Tibial artery (tissue), 4 donors: ENCODE data around the gene ACTR5.
"Not testable (repeated sequence)": the region's sequence is repeated elsewhere in the genome, so short reads cannot be mapped to it uniquely, and the experiment has no call there.

ENCODE experiments used
- DNase-seq, 2 donors: peaks; one replicate each; pipeline ENCODE4 v3.0.0-alpha.2; 2019
- H3K27ac ChIP-seq, 2 donors: fragments of 200-600 bp; sonication (generic) in 1 of 2; 1 replicate in 1 of 2; 2 replicates in 1 of 2; pipeline ENCODE4 v1.5.1; 2018 to 2019; ENCODE audit warnings: mild to moderate bottlenecking in 1 of 2
- H3K27me3 ChIP-seq, 2 donors: fragments of 200-600 bp; sonication (generic) in 1 of 2; one replicate each; pipeline versions ENCODE4 v1.5.1 to v1.6.0; 2016 to 2019
- H3K36me3 ChIP-seq, 3 donors: fragments of 200-600 bp; sonication (generic) in 2 of 3; one replicate each; pipeline ENCODE4 v1.5.1; 2016 to 2019; ENCODE audit warnings: mild to moderate bottlenecking in 2 of 3
- H3K4me1 ChIP-seq, 4 donors: fragments of 200-600 bp; sonication (generic) in 2 of 4; 1 replicate in 3 of 4; 2 replicates in 1 of 4; pipeline ENCODE4 v1.5.1; 2016 to 2019
- H3K4me3 ChIP-seq, 2 donors: fragments of 200-600 bp; sonication (generic) in 1 of 2; 1 replicate in 1 of 2; 2 replicates in 1 of 2; pipeline ENCODE4 v1.5.1; 2018 to 2019; ENCODE audit warnings: mild to moderate bottlenecking in 2 of 2
- H3K9me3 ChIP-seq, 3 donors: fragments of 200-600 bp; sonication (generic) in 1 of 3; one replicate each; pipeline ENCODE4 v1.5.1; 2016 to 2019
- intact Hi-C: fragments of 100-400 bp; cut with DNase I; formaldehyde crosslinking; loops from one replicate; pipeline ENCODE4 v1.15.0; 2023; ENCODE audit warnings: low total_unique reads
- TF ChIP-seq, protein P1 (sequence below), 2 experiments: fragments of 200-600 bp in 1 of 2; fragments of 450-650 bp in 1 of 2; IDR thresholded peaks; one replicate each; pipeline ENCODE4 v1.5.1; 2017 to 2019; ENCODE audit warnings: antibody characterized with exemption in 2 of 2, mild to moderate bottlenecking in 1 of 2, moderate library complexity in 1 of 2

The ACTR5 gene

DNA sequence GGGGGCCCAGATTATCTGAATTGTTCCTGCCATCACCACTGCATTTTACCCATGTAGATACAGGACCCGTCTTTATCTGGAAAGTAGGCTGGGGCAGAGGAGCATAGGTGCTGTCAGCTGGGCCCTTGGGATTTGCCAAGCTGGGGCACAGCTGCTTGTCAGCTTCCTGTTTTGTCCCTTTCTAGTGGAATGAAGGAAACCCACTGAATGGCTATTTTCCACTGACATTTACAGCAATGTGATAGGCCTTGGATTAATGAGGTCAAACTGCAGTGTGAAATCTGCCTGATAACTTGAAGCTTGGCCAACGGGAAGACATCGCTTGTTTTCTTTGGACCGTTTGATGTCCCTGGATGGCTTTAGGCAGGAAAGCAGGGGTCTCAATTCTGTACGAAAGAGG lies 63.9 kb downstream of the ACTR5 start:
- no peak for DNase-seq
- no peak overlapping the region for H3K4me3 ChIP-seq
- H3K27me3 ChIP-seq = peaks cover 0 to 23% of the 10 kb centered on the region in 2 donors
- TF ChIP-seq, protein P1, sequence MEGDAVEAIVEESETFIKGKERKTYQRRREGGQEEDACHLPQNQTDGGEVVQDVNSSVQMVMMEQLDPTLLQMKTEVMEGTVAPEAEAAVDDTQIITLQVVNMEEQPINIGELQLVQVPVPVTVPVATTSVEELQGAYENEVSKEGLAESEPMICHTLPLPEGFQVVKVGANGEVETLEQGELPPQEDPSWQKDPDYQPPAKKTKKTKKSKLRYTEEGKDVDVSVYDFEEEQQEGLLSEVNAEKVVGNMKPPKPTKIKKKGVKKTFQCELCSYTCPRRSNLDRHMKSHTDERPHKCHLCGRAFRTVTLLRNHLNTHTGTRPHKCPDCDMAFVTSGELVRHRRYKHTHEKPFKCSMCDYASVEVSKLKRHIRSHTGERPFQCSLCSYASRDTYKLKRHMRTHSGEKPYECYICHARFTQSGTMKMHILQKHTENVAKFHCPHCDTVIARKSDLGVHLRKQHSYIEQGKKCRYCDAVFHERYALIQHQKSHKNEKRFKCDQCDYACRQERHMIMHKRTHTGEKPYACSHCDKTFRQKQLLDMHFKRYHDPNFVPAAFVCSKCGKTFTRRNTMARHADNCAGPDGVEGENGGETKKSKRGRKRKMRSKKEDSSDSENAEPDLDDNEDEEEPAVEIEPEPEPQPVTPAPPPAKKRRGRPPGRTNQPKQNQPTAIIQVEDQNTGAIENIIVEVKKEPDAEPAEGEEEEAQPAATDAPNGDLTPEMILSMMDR (IDR thresholded peaks at IDR 0.05) = no peak
- intact Hi-C loops = no loop called here
- no peaks in the 10 kb centered on the region for H3K9me3 ChIP-seq
- H3K4me1 ChIP-seq = peaks cover 0 to 2% (median under 1%) of the 10 kb centered on the region in 4 donors
- H3K27ac ChIP-seq = no peak overlapping the region
- H3K36me3 ChIP-seq = no peaks in the 10 kb centered on the region

DNA sequence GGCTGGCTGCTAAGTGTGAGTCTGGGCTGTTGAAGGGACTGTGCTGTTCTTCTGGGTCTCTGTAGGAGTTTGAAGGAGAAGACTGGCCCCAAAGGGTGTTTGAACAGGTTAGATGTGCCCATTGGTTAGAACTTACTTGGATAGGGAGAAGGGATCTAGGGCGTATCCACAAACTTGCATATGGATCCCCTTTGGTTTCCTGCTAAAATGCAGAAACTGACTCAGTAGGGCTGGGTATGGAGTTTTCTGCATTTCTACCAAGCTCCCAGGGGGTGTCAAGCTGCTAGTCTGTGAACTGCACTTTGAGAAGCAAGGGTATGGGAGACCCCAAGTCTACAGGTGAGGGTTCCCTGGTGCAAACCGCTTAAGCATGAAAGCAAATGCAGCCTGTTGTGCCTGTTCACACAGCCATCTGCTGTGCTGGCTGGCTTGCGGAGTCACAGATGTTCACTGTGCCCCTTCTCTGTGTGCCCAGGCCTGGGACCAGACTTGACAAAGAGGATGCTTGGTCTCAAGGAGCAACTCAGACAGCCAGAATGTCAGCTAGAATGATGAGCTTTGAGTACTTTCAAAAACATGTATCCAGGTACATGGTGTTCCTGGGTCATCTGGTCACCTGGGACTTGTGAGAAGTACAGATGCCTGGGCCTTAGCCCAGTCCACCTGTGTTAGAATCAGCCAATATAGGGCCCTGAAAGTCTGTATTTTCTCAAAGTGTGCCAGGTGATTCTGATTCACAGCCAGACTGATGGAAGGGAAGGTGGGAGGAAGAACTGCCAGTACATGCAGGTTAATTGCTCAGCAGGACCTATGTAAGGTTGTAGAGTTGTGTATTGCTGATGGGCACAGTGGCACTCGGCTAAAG lies 64.7 kb downstream of the ACTR5 start:
- Histone ChIP-seq H3K27ac (no peak overlapping the region), H3K9me3 (no peaks in the 10 kb centered on the region), H3K36me3 (no peaks in the 10 kb centered on the region), H3K27me3 (peaks cover 0 to 16% of the 10 kb centered on the region in 2 donors), H3K4me1 (no peaks in the 10 kb centered on the region), H3K4me3 (no peak overlapping the region)
- no peak for DNase-seq
- TF ChIP-seq, protein P1 (IDR thresholded peaks at IDR 0.05) = no peak
- intact Hi-C loops = no loop called here

DNA sequence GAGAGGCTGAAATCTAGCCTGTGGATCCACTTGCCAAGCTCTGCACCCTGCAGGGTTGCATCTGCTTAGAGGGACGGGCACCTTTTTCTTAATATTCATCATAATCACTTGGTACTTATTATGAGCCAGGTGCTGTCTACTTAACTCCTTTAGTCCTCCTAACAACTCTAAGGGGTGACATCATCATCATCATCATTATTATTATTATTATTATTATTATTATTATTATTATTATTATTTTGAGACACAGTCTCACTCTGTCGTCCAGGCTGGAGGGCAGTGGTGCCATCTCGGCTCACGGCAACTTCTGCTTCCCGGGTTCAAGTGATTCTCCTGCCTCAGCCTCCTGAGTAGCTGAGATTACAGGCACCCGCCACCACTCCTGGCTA lies 65.3 kb downstream of the ACTR5 start:
- H3K27me3 ChIP-seq, H3K27ac ChIP-seq, H3K9me3 ChIP-seq, H3K36me3 ChIP-seq, intact Hi-C loops, H3K4me3 ChIP-seq, H3K4me1 ChIP-seq, DNase-seq: not testable (repeated sequence)

DNA sequence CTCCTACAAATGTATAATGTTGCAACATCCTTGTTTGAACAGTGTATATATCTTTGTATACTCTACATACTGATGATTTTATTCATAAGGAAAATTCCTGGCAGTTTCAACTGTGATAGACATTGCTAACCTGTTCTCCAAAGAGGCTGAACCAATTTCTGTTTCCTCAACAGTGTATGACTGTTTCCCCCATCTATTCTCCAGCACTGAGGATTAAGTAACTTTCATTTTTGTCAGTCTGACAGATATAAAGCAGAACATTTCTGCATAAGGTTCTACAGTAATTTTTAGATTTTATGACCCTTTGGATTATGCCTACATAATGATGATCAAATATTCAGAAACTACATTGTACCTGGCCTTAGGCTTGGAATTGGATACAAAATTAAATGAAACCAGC lies 67.2 kb downstream of the ACTR5 start:
- H3K9me3 ChIP-seq = no peaks in the 10 kb centered on the region
- H3K4me3 ChIP-seq = no peak overlapping the region
- DNase-seq = no peak
- no peaks in the 10 kb centered on the region for H3K36me3 ChIP-seq
- no peaks in the 10 kb centered on the region for H3K4me1 ChIP-seq
- no peaks in the 10 kb centered on the region for H3K27me3 ChIP-seq
- intact Hi-C loops = no loop called here
- no peak overlapping the region for H3K27ac ChIP-seq
- TF ChIP-seq, protein P1 (IDR thresholded peaks at IDR 0.05) = no peak

DNA sequence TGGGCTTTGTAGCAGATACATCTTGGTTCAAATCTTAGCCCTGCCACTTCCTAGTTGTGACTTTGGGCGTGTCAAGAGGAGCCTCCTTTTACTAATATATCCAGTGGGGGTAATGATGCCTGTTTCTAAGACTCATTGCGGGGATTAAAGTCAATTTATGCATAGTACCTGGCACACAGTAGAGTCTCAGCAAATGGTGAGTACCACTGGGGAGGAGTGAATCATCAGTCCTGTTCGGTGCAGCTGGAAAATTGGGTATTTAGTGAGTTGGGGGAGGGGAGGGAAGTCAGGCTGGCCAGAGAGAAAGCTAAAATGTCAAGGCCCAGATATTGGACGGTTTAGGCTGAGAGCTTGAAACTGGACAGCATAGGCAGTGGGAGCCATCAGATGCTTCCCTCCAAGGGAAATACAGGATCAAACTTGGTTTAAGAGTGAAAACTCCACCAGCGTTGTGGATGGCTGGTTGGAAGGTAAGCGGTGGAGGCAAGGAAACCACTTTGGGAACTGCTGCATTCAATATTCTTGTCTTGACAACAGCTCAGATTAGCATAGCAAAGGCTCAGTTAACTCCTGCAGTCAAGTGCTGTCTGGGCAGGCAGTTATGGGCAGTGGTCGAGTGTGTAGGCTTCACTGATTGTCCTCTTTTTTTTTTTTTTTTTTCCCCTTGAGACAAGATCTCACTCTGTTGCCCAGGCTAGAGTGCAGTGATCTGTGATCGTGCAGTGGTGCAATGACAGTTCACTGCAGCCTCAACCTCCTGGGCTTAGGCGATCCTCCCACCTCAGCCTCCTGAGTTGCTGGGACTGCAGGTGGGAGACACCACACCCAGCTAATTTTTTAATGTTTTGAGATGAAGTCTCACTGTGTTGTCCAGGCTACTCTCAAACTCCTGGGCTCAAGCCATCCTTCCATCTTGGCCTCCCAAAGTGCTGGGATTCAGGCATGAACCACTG lies 70.1 kb downstream of the ACTR5 start:
- no peaks in the 10 kb centered on the region for H3K36me3 ChIP-seq
- no peak for DNase-seq
- no peak overlapping the region for H3K27ac ChIP-seq
- no peaks in the 10 kb centered on the region for H3K4me1 ChIP-seq
- TF ChIP-seq, protein P1 (IDR thresholded peaks at IDR 0.05) = no peak
- peaks cover 0 to 3% of the 10 kb centered on the region in 2 donors for H3K27me3 ChIP-seq
- H3K4me3 ChIP-seq = no peak overlapping the region
- intact Hi-C loops = no loop called here
- peaks cover 0 to 9% (median 0%) of the 10 kb centered on the region in 3 donors for H3K9me3 ChIP-seq
